HG03280 (cell line): Measurements from ENCODE around the gene MAN2A1.
A peak's percentile ranks its signal among the peaks of the same experiment; 100 is the strongest.

Experiments used
- ATAC-seq: cut with Tn5 transposase; IDR thresholded peaks from one replicate; pipeline ENCODE4 v1.9.1; 2021; ENCODE audit warnings: mild to moderate bottlenecking, moderate library complexity; ENCODE audit not compliant: unreplicated experiment

The MAN2A1 gene

DNA sequence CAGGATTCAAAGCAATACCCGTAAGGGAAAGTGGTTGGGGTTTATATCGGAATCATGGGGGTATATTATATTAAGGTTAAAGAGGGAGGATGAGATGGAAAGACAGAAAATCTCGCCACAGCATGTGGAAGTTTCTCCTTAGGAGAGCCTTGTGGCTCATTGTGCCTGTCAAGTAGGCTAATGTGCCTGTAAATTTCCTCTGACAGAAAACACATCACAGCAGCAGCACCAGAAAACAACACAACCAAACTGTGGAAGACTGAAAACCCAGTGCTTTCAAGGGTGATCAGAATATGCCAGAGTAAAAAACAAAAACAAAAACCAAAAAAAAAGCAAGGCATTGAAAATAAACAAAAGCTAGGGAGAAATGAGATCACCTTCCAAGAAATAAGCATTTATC is 11.3 kb upstream of the MAN2A1 start:
- no peak for ATAC-seq

DNA sequence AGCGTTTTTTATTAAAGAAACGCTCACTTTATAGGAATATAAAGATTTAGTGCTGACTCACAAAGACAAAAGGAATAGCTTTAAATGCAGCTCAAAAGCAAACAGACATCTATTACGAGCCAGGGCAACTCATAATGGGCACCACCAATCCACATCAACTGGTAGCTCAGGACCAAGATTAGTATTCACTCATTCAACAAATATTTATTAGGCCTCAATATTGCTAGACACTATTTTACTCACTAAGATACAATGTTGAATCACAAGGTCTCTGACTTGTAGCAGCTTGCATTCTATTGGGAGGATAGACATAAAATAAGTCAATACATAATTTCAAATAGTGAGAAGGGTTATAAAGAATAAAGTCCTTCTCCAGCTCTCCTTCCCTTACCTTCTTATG is 8.0 kb upstream of the MAN2A1 start:
- ATAC-seq, result no peak

DNA sequence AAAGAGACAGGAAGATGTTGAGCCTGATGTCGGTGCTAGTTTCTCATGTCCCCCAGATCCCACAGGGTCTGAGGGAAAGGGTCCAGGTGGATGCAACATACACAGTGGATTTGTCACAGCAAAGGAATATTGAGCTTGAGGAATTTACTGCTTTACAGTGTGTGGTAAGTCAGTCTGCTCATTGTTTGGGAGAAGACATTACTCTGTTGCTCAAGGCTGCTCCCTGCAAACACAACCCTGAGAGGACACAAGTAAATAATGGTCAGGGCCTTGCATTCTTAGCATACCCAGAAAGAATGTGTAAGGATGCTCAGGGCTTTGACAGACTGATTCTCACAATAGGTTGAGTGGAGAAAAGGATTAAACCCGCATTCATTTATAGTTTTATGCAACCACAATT is 7.3 kb upstream of the MAN2A1 start:
- no peak for ATAC-seq

DNA sequence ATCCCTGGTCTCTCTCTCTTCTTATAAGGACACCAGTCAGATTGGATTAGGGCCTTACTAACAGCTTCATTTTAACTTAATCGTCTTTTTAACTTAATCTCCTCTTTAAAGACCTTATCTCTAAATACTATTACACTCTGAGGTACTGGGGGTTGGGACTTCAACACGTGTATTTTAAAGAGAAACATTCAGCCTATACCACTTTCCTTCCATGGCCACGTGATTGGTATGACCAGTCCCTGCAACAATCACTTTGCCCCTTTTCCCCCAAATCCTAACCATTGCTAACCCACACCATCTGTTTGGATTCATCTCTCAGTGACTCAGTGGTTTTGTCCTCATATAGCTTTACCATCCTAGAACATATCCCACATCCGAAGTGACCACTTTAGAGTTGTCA is 3.8 kb upstream of the MAN2A1 start:
- no peak for ATAC-seq

DNA sequence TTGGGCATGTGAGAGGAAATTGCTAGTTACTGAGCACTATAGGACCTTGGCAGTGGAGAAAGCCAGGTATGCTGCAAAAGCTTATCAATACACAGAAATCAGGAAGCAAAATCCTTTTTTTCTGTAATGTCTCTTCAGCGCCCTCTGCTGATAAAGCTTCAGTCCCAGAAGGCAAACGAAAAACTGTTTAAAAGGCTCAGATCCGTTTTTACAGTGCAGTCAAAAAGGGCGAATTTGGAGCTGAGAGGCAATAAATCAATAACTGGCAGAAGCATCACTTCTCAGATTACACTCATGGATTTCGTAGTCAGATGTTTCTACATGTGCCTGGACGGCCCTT is 1.1 kb upstream of the MAN2A1 start:
- no peak for ATAC-seq

DNA sequence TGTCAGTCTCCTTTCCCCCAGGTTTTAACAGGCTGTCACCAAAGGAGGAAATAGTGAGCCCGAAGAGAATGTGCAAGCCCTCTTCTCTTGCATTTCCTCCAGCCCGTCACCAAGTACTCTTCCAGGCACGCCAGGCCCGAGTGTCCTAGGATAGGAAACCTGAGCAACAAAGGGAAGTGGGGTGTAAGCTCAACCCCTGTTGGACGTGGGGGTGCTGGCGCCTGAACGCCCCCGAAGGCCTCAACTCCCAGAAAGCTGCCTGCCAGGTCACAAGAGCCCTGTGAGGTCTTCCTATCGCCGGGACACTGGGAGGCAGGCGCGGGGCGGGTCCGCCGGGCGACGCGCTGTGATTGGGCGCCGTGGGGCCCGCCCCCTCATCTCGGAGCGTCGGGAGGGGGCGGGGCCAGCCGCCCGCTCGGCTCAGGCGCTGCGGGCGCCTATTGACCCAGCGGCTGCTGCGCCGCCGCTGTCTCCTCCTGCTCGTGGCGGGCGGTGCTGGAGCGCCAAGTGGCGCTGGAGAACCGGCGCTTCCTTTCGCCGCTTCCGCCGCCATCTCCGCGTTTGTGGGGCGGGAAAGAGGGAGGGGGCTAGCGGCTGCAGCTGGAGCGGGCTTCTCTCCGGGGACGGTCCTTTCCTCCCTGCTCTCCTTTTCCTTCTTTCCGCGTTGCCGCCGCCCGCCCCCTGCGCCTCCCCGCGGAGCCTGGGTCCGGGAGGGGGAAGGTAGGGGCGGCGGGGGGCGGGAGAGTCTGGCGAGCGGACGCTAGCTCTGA is 572 bp upstream of the MAN2A1 start:
- ATAC-seq, result peak; percentile 75

DNA sequence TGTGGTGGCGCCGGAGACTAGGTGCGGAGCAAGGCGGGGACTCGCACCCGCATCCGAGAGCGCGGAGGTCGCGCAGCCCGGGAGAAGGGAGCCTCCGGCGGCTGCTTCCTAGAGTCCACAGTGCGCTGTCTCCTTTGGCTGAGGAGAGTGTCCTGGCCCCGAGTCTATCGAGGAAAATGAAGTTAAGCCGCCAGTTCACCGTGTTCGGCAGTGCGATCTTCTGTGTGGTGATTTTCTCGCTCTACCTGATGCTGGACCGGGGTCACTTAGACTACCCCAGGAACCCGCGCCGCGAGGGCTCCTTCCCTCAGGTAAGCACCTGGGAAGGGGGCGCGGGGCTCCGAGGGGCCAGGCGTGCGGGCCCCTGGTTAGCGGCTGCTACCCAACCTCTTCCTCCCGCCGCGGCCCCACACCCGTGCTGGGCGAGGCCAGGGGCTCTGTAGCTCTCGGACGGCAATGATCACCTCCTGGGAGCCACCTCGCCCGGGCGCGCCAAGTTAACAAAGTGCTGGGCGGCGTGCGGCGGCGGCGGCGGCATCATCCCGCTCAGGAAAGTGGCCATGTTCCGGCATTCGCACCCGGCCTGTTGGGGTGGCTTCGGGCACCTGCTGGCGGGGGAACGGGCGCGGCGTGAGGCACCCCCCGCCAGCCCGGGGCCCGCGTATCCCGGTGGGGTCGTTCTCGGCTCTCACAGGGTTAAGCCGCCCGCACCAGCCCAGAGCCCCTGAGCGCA is 681 bp downstream of the MAN2A1 start:
- peak; percentile 5 for ATAC-seq

DNA sequence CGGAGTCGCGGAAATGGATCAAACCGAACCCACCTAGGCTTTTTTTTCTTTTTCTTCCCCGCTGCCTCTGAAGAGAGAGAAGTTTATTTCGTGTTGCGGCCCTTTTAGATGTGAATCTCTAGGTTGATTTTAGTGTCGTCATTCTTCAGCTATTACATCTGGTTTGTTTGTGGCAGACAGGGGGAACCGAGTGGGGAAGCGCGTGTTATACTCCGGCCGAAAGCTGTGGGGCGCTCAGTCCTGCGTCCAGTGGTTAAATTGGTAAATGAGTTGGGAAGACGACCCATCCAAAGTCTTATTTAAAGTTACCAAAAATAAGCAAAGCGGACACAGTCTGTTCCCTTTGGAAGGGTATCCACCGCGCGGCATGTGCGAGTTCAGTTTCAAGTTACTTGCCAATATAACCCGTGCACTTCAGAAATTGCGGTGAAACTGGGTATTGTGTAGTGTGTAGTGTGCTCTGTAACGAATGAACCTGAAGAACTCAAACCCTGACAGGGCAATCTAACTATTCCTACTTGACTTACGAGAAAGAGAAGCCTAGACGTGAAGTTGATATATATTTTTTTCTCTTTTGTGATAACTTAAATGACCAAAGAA is 1.3 kb downstream of the MAN2A1 start:
- ATAC-seq, result peak; percentile 26

DNA sequence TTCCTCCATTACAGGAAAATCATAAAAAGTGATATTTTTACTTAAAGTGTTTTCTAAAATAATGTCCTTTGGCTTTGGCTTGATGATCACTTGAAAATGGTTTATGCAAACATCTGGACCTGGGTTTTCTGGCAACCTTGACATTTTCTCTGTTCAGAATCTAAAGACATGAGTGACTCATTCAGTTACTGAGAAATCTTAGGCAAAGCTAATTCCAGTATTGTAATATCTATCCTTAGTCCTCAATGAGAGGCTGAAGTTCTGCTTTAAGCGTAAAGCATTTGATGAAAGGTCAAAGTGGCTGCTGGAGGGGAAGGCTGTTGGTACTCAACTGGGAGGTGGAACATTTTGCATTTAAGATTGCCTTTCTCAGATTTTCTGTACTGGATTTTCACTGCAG is 2.3 kb downstream of the MAN2A1 start:
- no peak for ATAC-seq

DNA sequence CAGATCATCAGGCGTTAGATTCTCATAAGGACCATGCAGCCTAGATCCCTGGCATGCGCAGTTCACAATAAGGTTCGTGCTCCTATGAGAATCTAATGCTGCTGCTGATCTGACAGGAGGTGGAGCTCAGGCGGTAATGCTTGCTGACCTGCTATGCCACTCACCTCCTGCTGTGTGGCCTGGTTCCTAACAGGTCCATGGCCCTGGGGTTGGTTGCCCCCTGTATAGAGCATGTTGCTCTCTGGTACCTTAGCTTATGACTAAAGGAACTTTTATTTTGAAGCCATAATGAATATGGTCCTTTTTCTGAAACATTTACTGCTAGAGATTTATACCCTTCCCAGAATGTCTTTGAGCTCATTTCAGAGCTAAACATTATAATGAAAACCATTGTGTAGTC is 3.1 kb downstream of the MAN2A1 start:
- no peak for ATAC-seq

DNA sequence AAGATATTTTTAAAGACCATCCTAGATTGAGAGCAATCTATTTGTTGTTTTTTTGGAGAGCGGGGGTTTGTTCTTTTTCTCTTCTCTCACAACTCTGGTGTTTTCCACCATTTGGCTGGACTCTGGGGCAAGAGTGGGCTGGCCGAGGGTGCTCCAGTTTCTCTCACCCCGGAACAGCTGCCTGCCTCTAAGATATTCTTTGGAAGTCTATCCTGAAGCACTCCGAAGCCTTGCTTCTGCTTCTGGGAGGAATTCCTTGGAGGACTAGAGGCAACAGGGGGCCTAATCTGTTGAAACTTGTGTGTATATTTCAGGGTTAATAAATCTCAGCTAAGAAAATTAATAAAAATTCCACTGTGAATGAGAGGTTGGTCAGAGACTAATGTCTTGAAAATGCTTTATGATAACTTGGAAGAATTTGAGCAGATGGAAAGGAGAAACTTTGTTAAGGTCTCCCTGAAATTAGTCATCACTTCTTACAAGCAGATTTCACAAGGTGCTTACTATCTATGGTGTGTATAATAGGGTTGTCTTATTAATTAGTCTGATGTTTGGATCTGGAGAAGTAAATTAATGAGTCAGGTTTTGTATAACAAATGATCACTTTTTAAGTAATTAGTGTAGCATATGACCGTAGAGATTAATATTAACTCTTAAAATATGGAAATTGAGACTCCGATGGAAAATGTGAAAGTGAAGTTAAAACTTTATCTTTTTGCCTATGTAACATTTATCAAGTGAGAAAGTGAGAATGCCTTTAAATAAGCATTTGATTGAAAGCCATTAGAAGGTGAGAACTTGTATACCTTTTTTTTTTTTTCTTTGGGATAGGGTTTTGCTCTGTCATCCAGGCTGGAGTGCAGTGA is 4.0 kb downstream of the MAN2A1 start:
- no peak for ATAC-seq

DNA sequence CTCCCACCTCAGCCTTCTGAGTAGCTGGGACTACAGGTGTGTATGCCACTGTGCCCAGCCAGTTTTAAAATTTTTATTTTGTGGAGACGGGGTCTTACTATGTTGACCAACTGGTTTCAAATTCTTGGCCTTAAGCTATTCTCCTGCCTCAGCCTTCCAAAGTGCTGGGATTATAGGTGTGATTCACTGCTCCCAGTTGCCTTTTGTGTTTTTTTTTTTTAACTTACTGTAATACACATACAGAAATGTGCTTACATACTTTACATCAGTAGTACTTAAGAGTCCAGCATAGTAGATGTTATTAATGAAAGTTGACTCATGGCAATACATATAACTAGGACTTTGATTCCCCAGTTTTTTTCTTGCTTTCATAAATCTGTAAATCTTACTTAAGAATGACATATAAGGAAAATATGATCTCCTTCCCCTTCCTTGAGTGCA is 4.7 kb downstream of the MAN2A1 start:
- no peak for ATAC-seq

DNA sequence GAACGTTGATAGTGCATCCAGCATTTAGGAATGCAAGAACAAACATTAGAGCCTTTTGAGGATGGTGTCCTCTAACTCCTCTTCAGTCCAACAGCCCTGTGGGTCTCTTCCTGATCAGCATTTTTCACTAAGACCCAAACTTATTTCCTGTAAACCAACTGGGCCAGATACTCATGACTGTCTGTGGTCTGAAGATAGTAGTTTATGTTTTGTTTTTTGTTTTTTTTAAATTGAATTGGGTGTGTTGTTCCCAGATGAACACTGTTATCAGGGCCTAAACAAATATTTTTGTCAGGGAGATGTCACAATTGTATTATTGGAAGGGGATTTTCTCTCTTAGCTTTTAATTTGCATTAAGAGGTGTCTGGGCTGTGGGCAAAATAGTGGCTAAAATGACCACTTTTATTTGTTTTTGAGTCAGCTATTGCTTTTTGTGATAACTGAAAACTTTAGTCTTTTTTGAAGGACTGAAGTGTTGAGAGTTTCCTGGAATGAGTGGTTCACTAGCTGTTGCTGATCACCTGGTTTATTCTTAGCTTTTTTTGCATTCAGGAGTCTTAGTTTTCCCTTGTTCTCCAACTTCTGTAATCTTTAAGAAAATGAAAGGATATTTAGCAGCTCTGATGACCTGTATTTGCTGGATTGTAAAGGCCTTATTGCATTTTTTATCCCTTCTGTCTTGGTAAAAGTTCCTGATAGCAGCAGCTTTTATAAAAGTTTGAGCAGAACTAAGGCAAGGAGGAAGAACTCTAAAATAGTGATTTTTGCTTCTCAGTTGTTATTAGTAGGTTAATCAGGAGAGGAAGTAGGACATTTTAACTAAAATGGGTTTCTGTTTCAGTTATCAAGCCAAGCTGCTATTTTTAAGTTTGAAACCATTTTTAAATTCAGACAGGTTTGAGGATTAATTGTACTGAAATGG is 5.5 kb downstream of the MAN2A1 start:
- peak; percentile 59 for ATAC-seq

DNA sequence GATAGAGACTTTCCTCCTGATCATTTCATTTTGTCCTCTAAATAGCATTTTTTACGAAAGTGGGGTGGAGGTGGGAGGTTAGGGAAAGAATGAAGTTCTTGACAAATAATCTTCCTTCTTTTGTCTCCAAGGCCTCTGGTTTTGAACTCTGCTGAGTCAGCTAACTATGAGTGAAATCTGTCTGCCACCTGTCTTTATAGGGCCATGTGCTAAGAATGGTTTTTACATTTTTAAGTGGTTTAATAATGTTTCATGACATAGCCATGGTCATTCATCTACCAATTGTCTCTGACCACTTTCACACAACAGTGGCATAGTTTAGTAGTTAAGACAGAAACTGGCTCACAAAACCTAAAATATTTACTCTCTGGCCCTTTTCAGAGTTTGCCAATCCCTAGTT is 7.6 kb downstream of the MAN2A1 start:
- no peak for ATAC-seq

DNA sequence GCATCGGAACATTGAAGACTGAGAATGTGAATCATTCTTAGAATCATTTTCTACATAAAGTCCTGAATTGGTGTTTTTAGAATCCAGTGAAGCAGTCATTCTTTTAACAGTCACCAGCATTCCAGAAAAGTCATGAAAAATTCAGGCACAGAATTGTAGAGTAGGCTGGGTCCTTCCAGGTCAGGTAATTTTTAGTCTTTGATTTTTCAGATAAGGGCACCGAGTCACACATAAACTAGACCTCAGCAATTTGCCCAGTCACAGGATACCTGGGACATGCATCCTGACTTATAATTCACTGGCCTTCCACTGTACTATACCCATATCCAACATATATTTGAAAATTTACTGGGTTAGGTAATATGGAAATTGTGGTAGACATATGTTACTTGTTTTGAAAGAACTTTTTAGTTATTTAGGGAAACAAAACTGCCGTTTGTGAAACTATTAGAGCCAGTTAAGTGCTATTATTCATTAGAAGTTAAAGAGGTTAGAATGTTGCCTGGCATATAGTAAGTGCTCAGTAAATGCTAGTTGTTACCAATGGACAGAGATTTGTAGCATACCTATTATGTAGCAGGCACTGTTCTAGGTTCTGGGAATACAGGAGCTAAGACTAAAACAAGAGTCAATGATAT is 10.9 kb downstream of the MAN2A1 start:
- no peak for ATAC-seq

DNA sequence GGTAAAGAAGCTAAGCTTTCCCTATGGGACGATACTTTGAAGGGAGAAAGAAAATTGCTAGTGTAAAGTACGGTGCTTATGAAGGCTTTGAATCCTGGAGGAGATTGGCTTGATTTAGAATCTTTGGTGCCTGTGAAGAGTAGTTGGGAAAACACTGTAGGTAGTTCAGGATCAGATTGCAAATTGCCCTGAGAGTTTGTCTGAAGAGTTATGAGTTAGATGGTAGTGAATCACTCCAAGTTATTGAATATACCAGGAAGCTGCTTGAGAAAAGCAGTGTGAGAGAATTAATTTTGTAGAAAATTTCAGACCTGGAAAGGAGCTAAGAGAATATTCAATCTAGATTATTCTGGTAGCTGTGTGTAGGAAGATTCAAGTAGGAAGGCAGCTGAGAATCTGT is 11.5 kb downstream of the MAN2A1 start:
- no peak for ATAC-seq

DNA sequence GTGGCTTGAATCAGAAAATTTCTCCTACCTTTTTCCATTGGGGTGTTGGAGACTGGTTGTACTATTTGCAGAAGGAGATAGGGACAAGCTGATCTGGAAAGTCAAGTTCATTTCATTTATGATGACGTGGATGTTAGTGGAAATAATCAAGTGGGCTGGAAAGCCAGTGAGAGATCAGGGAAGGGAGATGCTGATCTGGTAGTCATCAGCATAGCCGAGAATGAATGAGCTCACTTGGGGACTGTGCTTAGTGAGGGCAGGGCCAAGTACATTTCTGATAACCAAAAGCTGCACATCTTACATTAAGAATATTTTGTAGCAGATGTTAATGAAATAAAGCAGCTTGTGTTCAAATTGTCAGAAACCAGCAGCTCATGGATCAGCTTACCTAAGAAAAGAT is 12.1 kb downstream of the MAN2A1 start:
- ATAC-seq, result no peak

DNA sequence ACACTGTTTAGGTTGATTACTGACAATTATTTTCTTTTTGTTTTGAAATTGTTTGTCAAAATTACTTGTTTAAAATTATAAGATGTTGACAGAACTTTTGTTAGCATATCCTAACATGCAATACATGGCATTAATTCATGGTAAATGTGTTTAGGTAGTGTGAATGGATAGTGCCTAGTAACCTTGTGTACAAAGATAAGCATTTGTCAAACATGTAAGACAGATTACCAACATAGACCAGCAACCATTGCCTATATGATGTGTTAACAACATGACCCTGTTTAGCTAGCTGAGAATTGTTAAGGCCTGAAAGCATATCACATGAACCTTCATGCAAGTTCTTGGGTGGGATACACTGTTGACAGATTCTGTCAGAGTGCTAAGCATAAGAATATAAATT is 13.4 kb downstream of the MAN2A1 start:
- ATAC-seq, result no peak

DNA sequence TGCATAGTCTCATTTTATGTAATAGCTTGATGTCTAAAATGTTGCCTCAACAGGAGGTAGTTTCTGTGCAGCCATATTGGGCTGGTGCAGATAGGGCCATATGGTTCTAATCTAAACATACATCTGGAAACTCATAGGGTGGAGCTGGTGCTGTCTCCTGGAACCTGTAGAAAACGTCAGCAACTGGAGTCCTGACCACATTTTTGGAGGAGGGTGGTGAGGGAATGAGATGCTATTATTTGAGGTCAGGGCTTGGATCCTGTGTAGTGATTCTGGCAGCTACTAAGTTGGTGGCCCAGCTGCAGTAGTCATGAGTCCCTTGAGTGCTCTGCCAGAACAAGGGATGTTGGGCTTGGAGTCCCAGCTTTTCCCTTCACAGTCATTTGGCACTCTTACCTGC is 14.1 kb downstream of the MAN2A1 start:
- no peak for ATAC-seq
